HFF-Myc (cell line): Measurements from ENCODE around the gene SPCS1.
"Not testable (repeated sequence)": the region's sequence is repeated elsewhere in the genome, so short reads cannot be mapped to it uniquely, and the experiment has no call there.

ENCODE experiments used
- DNase-seq: peaks from one replicate; pipeline ENCODE4 v3.0.0-alpha.2; 2011; ENCODE audit warnings: low read depth; ENCODE audit errors: extremely low read depth
- H3K4me3 ChIP-seq: replicated peaks from 2 replicates; pipeline ENCODE4 v1.5.1; 2011; ENCODE audit warnings: low read depth, mild to moderate bottlenecking, control low read depth, low read length
- TF ChIP-seq, protein P1 (sequence below): IDR thresholded peaks from 2 replicates; pipeline ENCODE4 v1.5.1; 2012; ENCODE audit warnings: mild to moderate bottlenecking, low read depth, low read length, control low read depth; ENCODE audit errors: missing control alignments

SPCS1 gene

DNA sequence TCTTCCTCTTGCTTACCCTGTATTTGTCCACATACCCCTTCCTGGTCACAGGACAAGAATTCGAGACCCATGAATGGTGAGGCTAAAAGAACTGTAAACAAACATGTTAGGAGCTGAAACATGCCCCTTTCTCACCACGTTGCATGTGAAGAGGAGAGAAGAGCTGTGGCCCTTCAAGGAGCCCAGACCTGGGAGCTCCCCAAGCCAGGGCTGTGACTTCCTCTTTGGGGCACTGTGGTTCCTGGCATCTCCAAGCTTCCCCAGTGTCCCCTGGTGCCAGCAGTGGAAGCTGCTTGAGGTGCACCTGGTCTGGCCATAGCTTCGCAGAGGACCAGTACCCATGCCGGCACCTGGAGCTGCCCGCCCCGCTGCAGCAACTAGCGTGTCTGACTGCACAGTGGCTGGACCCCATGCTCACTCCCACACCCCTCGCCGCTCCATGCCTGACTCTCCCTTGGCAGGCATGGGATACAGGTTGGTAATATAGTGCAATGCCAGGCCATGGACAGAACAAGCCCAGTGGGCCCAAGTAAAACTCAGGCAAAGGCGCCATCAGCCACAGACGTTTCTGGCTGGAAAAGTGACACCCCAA is 9.9 kb downstream of the SPCS1 start:
- TF ChIP-seq, protein P1, sequence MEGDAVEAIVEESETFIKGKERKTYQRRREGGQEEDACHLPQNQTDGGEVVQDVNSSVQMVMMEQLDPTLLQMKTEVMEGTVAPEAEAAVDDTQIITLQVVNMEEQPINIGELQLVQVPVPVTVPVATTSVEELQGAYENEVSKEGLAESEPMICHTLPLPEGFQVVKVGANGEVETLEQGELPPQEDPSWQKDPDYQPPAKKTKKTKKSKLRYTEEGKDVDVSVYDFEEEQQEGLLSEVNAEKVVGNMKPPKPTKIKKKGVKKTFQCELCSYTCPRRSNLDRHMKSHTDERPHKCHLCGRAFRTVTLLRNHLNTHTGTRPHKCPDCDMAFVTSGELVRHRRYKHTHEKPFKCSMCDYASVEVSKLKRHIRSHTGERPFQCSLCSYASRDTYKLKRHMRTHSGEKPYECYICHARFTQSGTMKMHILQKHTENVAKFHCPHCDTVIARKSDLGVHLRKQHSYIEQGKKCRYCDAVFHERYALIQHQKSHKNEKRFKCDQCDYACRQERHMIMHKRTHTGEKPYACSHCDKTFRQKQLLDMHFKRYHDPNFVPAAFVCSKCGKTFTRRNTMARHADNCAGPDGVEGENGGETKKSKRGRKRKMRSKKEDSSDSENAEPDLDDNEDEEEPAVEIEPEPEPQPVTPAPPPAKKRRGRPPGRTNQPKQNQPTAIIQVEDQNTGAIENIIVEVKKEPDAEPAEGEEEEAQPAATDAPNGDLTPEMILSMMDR, result no peak
- no peak for DNase-seq
- H3K4me3 ChIP-seq, result no peak overlapping the region

DNA sequence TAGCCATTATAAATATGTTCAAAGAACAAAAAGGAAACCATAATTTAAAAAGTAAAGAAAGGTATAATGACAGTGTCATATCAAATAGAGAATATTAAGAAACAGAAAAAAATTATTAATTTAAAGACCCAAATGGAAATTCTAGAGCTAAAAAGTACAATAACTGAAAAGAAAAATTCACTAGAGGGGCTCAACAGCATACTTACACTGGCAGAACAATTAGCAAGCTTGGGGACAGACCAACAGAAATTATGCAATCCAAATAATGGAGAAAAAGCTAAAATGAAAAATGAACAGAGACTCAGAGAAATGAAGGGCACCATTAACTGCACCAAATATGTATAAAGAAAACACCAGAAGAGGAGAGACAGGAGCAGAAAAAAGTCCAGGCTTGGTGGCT is 13.7 kb downstream of the SPCS1 start:
- no peak overlapping the region for H3K4me3 ChIP-seq
- TF ChIP-seq, protein P1, result no peak
- no peak for DNase-seq

DNA sequence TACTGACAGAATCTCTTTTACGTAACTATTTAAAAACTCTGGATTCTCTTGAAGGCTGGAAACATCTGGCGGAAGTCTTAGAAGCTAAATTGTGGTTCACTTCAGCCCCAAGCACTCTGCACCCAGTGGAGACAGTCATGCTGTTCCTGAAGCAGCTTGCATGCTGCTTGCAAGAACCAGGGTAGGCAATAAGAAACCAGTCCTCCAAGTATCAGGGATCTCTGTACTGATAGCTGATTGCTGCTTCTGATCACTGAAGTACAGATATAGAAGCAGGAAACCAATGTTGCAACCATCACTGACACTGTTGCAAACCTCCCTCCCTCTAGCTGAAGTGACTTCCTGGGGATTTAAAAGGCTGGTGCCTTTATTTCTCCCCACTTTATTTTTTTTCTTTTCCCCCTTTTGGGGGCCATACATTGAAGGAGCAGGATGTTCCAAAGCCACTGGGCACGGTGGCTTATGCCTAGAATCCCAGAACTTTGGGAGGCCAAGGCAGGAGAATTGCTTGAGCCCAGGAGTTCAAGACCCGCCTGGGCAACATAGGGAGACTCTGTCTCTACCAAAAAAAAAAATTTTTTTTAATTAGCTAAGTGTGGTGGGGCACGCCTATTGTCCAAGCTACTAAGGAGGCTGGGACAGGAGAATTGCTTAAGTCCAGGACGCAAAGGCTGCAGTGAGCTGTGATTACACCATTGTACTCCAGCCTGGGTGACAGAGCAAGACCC is 15.3 kb downstream of the SPCS1 start:
- TF ChIP-seq, protein P1, result no peak
- no peak overlapping the region for H3K4me3 ChIP-seq
- DNase-seq, result no peak

DNA sequence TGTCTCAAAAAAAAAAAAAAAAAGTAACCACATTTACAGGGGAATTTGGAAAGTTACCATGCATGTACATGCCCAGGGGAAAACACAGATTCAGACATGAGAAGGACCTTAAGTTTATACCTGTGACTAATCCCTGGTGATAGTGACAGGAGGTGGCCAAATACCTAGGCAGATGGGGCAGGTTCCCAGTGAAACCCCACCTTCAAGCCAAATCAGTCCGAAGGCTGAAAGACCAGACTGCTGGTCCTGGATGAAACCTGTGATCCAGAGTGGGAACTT is 15.8 kb downstream of the SPCS1 start:
- TF ChIP-seq, protein P1, result no peak
- H3K4me3 ChIP-seq, result no peak overlapping the region
- DNase-seq, result no peak

DNA sequence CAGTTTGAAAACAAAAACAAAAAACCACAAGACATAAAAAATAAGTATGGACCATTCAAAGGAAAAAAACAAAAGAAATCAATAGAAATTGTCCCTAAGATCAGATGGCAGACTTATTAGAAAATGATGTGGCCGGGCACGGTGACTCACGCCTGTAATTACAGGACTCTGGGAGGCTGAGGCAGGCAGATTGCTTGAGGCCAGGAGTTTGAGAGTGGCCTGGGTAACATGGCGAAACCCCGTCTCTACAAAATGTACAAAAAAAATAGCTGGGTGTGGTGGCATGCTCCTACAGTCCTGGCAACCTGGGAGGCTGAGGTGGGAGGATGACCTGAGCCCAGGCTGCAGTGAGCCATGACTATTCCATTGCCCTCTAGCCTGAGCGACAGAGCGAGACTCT is 16.6 kb downstream of the SPCS1 start:
- H3K4me3 ChIP-seq, result no peak overlapping the region
- no peak for DNase-seq

DNA sequence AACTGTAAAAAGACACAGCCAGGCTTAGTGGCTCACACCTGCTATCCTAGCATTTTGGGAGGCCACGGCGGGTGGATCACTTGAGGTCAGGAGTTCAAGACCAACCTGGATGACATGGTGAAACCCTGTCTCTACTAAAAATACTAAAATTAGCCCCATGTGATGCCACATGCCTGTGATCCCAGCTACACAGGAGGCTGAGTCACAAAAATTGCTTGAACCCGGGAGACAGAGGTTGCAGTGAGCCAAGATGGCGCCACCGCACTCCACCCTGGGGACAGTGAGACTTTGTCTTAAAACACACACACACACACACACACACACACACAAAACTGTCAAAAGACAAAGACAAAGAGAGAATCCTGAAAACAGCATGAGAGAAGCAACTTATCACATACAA is 18.0 kb downstream of the SPCS1 start:
- TF ChIP-seq, protein P1, result no peak
- no peak for DNase-seq
- H3K4me3 ChIP-seq, result no peak overlapping the region

More for the DNA sequence above, 16.6 kb downstream of the SPCS1 start:
- TF ChIP-seq, protein P1, result no peak

DNA sequence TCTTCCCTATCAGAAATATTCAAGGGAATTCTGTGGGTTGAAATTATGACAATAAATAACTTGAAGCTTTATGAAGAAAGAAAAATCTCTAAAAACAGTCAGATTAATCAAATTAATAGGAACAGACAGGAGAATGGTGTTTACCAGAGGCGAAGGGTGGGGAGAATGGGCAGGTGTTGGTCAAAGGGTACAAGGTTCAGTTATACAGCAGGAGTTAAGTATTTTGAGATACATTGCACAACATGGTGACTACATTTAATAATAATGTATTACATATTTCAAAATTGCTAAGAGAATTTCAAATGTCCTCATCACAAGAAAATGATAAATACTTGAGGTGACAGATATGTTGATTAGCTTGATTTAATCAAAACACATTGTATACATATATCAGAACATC is 18.6 kb downstream of the SPCS1 start:
- TF ChIP-seq, protein P1, result no peak
- H3K4me3 ChIP-seq, result no peak overlapping the region
- no peak for DNase-seq

DNA sequence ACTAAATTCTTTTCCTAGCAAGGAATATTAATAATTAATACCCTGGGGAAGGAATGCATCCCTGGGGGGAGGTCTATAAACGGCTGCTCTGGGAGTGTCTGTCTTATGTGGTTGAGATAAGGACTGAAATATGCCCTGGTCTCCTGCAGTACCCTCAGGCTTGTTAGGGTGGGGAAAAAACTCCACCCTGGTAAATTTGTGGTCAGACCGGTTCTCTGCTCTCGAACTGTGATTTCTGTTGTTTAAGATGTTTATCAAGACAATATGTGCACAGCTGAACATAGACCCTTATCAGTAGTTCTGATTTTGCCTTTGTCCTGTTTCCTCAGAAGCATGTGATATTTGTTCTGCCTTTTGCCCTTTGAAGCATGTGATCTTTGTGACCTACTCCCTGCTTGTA is 22.8 kb downstream of the SPCS1 start:
- not testable (repeated sequence) for H3K4me3 ChIP-seq, DNase-seq
